ENCODE measurements around the gene ADAMTS14. TPM values are rescaled to one million over a fixed set of nuclear protein-coding genes. Genes with fewer than 3 reads are reported as not detected.

ADAMTS14 gene
- total RNA-seq, 1 donor from 2014 or later: 0.33 TPM

DNA sequence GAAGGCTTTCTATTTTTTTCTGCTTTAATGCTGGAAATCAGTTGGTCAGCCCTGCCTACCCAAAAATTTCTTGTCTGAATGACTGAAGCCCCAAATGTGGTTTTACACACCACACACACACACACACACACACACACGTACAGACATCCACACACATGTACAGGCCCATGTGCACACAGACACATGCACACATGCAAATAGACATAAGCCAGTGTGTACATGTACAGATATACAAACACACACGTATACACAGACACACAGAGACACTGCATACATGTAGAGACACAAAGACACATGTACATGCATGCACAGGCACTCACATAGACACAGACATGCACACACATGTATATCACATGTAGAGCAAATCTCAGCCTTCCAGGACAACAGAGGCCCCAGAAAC lies 58.6 kb downstream of the ADAMTS14 start:
- Mint-ChIP-seq H3K4me3 (no peak overlapping the region), H3K27me3 (no peaks in the 10 kb centered on the region), H3K9me3 (no peaks in the 10 kb centered on the region), H3K4me1 (no peaks in the 10 kb centered on the region), H3K27ac (no peak overlapping the region), H3K36me3 (ENCODE audit: low read depth) (no peaks in the 10 kb centered on the region)
- intact Hi-C loops (cut with micrococcal nuclease): no loop called here
- no peak for DNase-seq

DNA sequence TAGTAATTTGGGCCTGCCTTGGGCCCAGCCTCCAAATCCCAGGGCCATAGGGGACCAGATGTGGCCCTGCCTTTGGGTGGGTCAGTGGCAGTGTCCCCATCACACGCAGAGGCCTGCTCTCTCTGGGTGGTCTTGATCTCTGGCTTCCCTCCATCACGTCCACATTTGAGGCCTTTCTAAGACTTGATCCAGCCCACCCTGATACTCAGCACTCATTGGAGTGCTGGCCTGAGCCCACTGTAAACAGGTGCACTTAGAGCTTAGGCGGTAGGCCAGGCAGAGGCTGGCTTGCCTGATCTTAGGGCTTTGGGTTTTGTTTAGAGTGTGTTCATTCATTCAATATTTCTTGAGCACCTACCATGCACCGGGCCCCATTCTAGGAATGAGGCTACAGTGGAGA lies 60.3 kb downstream of the ADAMTS14 start:
- no peaks in the 10 kb centered on the region for H3K36me3 Mint-ChIP-seq (ENCODE audit: low read depth)
- no peaks in the 10 kb centered on the region for H3K9me3 Mint-ChIP-seq
- H3K27ac Mint-ChIP-seq: no peak overlapping the region
- no peak for DNase-seq
- H3K4me1 Mint-ChIP-seq: no peaks in the 10 kb centered on the region
- no peak overlapping the region for H3K4me3 Mint-ChIP-seq
- intact Hi-C loops (cut with micrococcal nuclease): no loop called here
- H3K27me3 Mint-ChIP-seq: no peaks in the 10 kb centered on the region

DNA sequence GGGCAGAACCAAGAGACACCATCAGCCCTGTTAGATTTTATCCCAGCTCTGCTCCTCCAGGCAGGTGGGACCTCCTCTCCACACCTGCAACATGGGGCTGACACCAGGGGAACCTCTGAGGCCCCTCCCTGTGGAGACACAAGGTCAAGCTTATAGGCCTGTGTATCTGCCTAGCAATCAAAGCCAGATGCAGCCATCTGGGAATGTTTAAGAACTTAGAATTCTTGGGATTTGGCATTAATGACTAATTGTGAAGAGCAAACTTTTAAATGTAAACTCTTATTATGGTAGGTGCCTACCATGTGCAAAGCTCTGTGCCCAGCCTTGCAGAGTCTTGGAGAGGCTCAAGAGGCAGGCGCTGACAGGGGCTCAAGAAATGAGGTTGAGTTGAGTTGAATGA lies 60.7 kb downstream of the ADAMTS14 start:
- intact Hi-C loops (cut with micrococcal nuclease): no loop called here
- Mint-ChIP-seq H3K27ac (no peak overlapping the region), H3K4me3 (no peak overlapping the region), H3K27me3 (no peaks in the 10 kb centered on the region), H3K36me3 (ENCODE audit: low read depth) (no peaks in the 10 kb centered on the region), H3K9me3 (no peaks in the 10 kb centered on the region), H3K4me1 (no peaks in the 10 kb centered on the region)
- no peak for DNase-seq

DNA sequence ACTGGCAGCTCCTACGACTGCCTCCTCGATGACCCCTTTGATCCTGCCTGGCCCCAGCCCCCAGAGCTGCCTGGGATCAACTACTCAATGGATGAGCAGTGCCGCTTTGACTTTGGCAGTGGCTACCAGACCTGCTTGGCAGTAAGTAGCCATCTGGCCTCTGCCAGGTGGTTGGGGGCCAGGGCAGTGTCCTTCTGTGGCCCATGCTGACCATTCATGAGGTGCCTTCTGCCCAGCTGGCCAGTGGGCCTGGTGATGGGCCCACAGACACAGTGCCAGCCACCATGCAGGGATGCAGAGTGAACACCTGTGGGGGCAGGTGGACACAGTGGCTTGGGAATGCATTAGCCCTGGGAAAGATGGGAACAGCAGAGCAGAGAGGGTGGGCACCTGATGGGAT lies 62.9 kb downstream of the ADAMTS14 start:
- Mint-ChIP-seq H3K9me3 (no peaks in the 10 kb centered on the region), H3K27ac (no peak overlapping the region), H3K4me3 (no peak overlapping the region), H3K27me3 (no peaks in the 10 kb centered on the region), H3K36me3 (ENCODE audit: low read depth) (no peaks in the 10 kb centered on the region), H3K4me1 (no peaks in the 10 kb centered on the region)
- no peak for DNase-seq
- intact Hi-C loops (cut with micrococcal nuclease): no loop called here

DNA sequence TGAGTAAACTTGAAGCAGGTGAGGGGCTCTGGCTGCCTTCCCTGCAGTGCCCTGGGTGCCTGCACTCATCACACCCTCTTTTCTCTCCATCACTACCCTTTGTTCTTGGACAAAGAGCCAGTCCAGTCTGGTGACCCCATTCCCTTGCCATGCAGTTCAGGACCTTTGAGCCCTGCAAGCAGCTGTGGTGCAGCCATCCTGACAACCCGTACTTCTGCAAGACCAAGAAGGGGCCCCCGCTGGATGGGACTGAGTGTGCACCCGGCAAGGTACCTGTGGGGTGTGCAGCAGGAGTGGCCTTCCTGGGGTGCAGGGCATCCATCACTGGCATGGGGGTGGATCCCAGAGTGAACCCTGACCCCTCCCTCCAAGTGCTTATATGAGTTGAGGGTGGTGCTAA lies 64.2 kb downstream of the ADAMTS14 start:
- intact Hi-C loops (cut with micrococcal nuclease): no loop called here
- no peak for DNase-seq
- H3K4me1 Mint-ChIP-seq: peaks cover 1% of the 10 kb centered on the region
- H3K27ac Mint-ChIP-seq: no peak overlapping the region
- no peaks in the 10 kb centered on the region for H3K9me3 Mint-ChIP-seq
- no peaks in the 10 kb centered on the region for H3K27me3 Mint-ChIP-seq
- no peaks in the 10 kb centered on the region for H3K36me3 Mint-ChIP-seq (ENCODE audit: low read depth)
- H3K4me3 Mint-ChIP-seq: no peak overlapping the region

DNA sequence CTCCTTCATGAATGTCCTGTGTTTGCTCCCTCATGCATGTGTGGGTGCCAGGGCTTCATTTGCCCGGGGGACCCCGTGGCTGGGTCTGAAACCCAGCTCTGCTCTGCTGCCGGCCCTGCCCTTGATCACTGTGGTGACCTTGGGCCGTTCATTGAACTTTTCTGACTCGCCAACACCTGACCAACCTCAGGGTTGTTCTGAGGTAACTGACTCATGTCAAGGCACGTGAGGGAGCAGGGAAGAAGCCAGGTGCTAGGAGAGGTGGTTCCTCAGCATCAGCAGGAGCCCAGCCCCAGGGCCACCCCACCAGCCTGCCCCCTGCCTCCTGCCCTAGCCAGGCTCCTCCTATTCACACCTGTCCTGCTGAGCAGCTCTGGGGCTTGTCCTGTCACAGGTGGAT lies 64.9 kb downstream of the ADAMTS14 start:
- no peaks in the 10 kb centered on the region for H3K36me3 Mint-ChIP-seq (ENCODE audit: low read depth)
- intact Hi-C loops (cut with micrococcal nuclease): no loop called here
- no peak overlapping the region for H3K4me3 Mint-ChIP-seq
- no peak for DNase-seq
- no peaks in the 10 kb centered on the region for H3K27me3 Mint-ChIP-seq
- no peaks in the 10 kb centered on the region for H3K9me3 Mint-ChIP-seq
- no peak overlapping the region for H3K27ac Mint-ChIP-seq
- H3K4me1 Mint-ChIP-seq: peaks cover 7% of the 10 kb centered on the region

DNA sequence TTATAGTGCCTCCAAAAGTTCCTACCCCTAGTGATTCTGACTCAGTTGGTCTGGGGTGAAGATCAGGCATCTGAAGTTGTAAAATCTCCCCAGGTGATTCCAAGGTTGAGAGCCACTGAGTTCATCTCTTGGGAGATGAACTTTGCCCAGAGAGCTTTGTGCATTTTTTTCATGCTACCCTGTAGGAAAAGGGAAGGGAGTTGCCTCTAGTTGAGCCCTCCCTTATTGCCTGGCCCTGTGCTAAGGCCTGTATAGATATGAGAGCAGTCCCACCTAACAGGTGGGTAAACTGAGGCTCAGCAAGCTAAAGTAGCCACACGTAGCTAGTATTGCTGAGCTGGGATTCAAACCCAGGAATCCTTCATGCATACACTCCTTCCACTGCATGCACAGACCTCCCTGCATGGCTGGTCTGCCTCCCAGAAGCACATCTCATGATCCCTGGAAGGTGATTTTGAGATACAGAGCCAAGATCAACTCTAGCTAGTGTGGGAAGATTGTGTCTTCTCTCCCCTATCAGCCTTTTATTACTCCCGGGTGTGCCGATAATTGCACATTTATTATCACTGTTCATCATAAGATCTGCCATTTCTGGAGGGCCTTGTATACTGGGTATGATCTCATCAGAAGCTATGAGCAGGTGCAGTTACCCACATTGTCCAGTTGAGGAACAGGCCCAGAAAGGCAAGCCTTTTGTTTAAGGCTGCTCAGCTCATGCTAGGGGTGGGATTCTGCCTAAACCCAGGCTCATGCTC lies 65.9 kb downstream of the ADAMTS14 start:
- intact Hi-C loops (cut with micrococcal nuclease): no loop called here
- peaks cover 15% of the 10 kb centered on the region for H3K4me1 Mint-ChIP-seq
- no peak overlapping the region for H3K27ac Mint-ChIP-seq
- H3K27me3 Mint-ChIP-seq: no peaks in the 10 kb centered on the region
- DNase-seq: no peak
- no peaks in the 10 kb centered on the region for H3K9me3 Mint-ChIP-seq
- no peak overlapping the region for H3K4me3 Mint-ChIP-seq
- H3K36me3 Mint-ChIP-seq (ENCODE audit: low read depth): no peaks in the 10 kb centered on the region

DNA sequence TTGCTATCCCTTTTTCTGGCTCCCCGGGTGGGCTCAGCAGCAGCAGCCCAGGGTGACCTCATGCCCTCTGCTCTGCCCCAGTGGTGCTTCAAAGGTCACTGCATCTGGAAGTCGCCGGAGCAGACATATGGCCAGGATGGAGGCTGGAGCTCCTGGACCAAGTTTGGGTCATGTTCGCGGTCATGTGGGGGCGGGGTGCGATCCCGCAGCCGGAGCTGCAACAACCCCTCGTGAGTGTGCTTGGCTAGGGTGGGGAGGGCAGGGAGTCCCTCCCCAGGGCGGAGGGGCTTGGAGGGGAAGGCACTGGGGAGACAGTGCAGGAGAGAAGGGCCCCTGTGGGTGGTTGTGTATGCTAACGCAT lies 66.4 kb downstream of the ADAMTS14 start:
- no peak overlapping the region for H3K27ac Mint-ChIP-seq
- no peaks in the 10 kb centered on the region for H3K27me3 Mint-ChIP-seq
- intact Hi-C loops (cut with micrococcal nuclease): no loop called here
- no peak for DNase-seq
- H3K4me3 Mint-ChIP-seq: no peak overlapping the region
- no peaks in the 10 kb centered on the region for H3K36me3 Mint-ChIP-seq (ENCODE audit: low read depth)
- H3K9me3 Mint-ChIP-seq: no peaks in the 10 kb centered on the region
- peaks cover 15% of the 10 kb centered on the region for H3K4me1 Mint-ChIP-seq

DNA sequence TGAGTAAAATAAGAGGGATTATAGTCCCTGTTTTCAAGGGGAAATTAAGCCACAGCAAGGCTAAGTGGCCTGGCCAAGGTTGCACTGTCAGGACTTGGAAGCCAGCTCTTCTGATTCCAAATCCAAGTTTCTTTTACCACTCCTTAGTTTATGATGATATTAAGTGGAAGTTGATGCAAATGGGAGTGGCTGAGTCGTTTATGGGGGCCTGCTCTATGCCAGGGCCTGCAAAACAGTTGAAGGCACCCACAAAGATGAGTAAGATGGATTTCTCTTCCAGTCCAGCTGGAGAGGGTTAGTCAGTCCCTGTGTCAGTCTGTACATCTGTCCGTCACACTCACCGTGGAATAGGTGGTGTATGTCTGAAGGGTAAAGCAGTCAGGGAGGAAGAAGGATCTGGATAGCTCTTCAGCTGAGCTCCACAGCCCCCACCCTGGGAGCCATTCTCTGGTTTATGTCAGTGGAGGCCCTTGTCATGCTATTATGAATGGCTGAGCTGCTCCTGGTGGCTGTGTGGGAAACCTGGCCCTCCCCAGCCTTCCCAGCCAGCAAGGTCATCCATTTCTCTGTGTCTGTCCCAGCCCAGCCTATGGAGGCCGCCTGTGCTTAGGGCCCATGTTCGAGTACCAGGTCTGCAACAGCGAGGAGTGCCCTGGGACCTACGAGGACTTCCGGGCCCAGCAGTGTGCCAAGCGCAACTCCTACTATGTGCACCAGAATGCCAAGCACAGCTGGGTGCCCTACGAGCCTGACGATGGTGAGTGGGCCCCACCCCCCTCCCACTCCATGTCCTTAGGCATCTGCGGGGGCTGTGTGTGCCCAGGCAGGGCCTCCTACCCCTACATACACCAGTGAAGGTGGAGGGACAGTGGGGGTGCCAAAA lies 68.3 kb downstream of the ADAMTS14 start:
- no peak for DNase-seq
- no peaks in the 10 kb centered on the region for H3K27me3 Mint-ChIP-seq
- H3K4me3 Mint-ChIP-seq: no peak overlapping the region
- H3K36me3 Mint-ChIP-seq (ENCODE audit: low read depth): no peaks in the 10 kb centered on the region
- peaks cover 4% of the 10 kb centered on the region for H3K9me3 Mint-ChIP-seq
- H3K27ac Mint-ChIP-seq: peak overlapping the region; percentile 9
- intact Hi-C loops (cut with micrococcal nuclease): no loop called here
- H3K4me1 Mint-ChIP-seq: peaks cover 17% of the 10 kb centered on the region

DNA sequence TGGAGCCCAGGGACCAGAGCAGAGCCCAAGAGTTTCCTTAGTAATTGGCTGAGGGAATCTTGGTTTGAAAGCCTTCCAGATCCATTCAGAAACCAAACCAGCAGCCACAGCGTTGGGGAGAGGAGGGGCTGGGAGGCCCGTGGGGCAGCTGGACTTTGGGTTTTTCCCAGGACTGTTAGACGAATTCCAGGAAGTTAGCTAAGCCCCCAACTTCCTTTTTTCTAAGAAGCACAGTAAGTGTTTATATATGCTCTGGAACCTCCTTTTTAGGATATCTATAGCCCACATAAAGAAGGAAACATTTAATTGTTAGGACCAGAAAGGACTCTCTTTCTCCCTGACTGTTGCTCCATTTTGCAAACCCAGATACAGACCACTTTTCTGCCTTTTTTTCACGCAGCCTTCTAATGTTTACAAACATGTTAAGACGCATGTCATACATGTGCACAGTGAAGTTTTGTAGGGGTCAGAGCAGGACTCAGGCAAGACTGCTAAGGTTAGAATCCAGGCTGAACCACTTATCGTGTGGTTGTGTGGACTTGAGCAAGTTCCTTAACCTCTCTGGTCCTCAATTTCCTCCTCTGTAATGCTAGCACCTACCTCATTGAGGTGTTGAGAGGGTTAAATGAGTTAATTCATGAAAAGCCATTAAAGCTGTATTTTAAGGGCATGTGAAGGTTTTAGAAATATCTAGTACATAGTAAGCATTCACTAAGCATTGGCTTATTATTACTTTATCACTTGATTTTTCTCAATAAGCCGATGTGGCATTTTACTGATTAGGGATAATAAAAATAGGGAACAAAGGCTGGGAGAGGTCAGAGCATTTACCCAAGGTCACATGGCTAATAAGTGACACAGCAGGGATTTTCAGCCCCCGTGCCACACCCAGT lies 70.5 kb downstream of the ADAMTS14 start:
- Mint-ChIP-seq H3K27me3 (no peaks in the 10 kb centered on the region), H3K4me1 (peaks cover 17% of the 10 kb centered on the region), H3K27ac (peak overlapping the region; percentile 2), H3K36me3 (ENCODE audit: low read depth) (no peaks in the 10 kb centered on the region), H3K9me3 (peaks cover 4% of the 10 kb centered on the region), H3K4me3 (peak overlapping the region; percentile 8)
- DNase-seq: peak; percentile 67
- intact Hi-C loops (cut with micrococcal nuclease): no loop called here

DNA sequence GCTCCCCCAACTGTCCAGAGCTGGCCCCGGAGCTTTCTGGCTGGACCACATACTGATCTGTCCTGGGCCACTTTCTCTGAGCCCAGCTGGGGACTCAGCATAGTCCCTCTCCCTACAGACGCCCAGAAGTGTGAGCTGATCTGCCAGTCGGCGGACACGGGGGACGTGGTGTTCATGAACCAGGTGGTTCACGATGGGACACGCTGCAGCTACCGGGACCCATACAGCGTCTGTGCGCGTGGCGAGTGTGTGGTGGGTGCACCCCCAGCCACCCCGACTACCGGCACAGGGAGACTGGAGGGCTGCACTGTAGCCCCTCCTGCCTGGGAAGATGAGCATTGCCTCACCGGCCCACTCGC lies 71.1 kb downstream of the ADAMTS14 start:
- no peak overlapping the region for H3K4me3 Mint-ChIP-seq
- intact Hi-C loops (cut with micrococcal nuclease): no loop called here
- H3K27me3 Mint-ChIP-seq: no peaks in the 10 kb centered on the region
- H3K9me3 Mint-ChIP-seq: peaks cover 4% of the 10 kb centered on the region
- DNase-seq: no peak
- H3K27ac Mint-ChIP-seq: no peak overlapping the region
- H3K4me1 Mint-ChIP-seq: peaks cover 17% of the 10 kb centered on the region
- H3K36me3 Mint-ChIP-seq (ENCODE audit: low read depth): no peaks in the 10 kb centered on the region

DNA sequence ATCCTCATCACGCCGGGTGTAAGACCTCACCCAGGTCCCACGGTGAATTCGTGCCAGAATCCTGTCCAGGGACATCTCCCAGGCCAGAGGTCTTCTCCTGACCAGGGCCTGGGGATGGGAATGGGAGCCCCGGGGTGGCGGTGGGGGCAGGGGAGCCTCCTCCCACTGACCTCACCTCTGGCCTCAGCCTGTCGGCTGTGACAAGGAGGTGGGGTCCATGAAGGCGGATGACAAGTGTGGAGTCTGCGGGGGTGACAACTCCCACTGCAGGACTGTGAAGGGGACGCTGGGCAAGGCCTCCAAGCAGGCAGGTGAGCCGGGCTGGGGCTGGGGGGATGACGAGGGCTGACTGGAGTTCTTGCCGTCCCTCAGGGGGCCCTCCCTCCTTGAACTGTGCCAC lies 71.6 kb downstream of the ADAMTS14 start:
- Mint-ChIP-seq H3K4me3 (no peak overlapping the region), H3K36me3 (ENCODE audit: low read depth) (no peaks in the 10 kb centered on the region), H3K4me1 (peaks cover 17% of the 10 kb centered on the region), H3K27ac (no peak overlapping the region), H3K9me3 (peaks cover 4% of the 10 kb centered on the region), H3K27me3 (no peaks in the 10 kb centered on the region)
- intact Hi-C loops (cut with micrococcal nuclease): no loop called here
- DNase-seq: no peak

DNA sequence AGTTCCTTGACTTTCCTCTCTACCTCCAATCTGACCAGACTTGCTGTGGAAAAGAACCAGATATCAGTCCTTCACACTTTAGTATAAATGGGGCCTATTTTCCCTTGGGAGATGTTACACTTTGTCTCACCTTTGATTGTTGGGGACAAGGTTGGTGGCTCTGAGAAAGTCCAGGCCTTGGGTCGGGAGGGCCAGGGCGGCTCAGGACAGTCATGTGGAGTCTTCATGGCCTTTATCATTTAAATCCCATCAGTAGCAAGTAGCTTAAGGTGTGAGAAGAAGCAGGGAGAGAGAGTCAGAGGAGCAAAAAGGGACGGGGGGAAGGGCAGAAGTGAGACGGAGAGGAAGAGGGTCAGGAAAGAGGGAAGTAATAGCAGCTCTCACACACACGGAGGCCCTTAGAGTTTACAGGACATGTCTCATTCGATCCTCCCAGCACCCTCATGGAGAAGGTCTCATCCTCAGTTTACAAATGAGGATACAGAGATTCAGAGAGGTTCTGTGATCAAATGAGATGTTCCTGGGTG lies 72.4 kb downstream of the ADAMTS14 start:
- no peak overlapping the region for H3K27ac Mint-ChIP-seq
- H3K27me3 Mint-ChIP-seq: no peaks in the 10 kb centered on the region
- H3K36me3 Mint-ChIP-seq (ENCODE audit: low read depth): no peaks in the 10 kb centered on the region
- H3K4me1 Mint-ChIP-seq: peaks cover 17% of the 10 kb centered on the region
- intact Hi-C loops (cut with micrococcal nuclease): no loop called here
- H3K9me3 Mint-ChIP-seq: peaks cover 4% of the 10 kb centered on the region
- DNase-seq: no peak
- no peak overlapping the region for H3K4me3 Mint-ChIP-seq

DNA sequence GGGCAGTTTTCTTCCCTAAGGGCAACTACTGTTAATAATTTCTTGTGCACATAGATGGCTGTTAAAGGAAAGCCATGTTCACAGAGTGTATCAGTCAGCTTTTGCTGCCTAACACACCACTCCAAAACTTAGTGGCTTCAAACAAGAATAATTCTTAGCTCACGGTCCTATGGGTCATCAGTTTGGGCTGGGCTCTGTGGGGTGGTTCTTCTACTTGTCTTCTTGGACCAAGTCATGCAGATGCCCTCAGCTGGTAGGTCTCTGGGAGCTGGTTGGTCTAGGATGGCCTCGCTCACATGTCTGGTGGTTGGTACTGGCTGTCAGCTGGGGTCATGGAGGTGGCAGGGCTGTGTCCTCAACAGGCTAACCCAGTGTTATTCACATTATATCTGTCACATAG lies 73.2 kb downstream of the ADAMTS14 start:
- Mint-ChIP-seq H3K4me3 (no peak overlapping the region), H3K36me3 (ENCODE audit: low read depth) (no peaks in the 10 kb centered on the region), H3K27me3 (no peaks in the 10 kb centered on the region), H3K27ac (no peak overlapping the region), H3K9me3 (peaks cover 4% of the 10 kb centered on the region), H3K4me1 (peaks cover 17% of the 10 kb centered on the region)
- intact Hi-C loops (cut with micrococcal nuclease): no loop called here
- no peak for DNase-seq
